Activated CD4-positive, alpha-beta T cell treated with anti-CD3 and anti-CD28 coated beads, Interleukin-2, amount 10 ng/mL, durations not matched to agents 7 days and 5 days (primary cell): ENCODE data around the gene EIF4G3. TPM values are rescaled to one million over a fixed set of nuclear protein-coding genes. Genes with fewer than 3 reads are reported as not detected.

Experiments
- CTCF ChIA-PET: fragments of 350-600 bp; sonication (Branson Sonifier 250); formaldehyde crosslinking; loops from one replicate; lab custom pipeline; 2021; ENCODE audit warnings: antibody characterized with exemption; lab: Charles Lee
- POLR2A ChIA-PET: fragments of 350-600 bp; sonication (Branson Sonifier 250); formaldehyde crosslinking; loops from one replicate; lab custom pipeline; 2021; ENCODE audit warnings: antibody characterized with exemption; lab: Charles Lee
- DNase-seq: peaks from one replicate; pipeline ENCODE4 v3.0.0-alpha.2; 2020
- H3K27ac Mint-ChIP-seq: one replicate; pipeline ENCODE4 v1.8.0; 2021; ENCODE audit warnings: mild to moderate bottlenecking, moderate library complexity, mixed read lengths
- H3K27me3 Mint-ChIP-seq: one replicate; pipeline ENCODE4 v1.8.0; 2021; ENCODE audit warnings: mixed read lengths
- H3K36me3 Mint-ChIP-seq: one replicate; pipeline ENCODE4 v1.8.0; 2021; ENCODE audit warnings: low read depth, mixed read lengths
- H3K4me1 Mint-ChIP-seq: one replicate; pipeline ENCODE4 v1.8.0; 2021; ENCODE audit warnings: mixed read lengths
- H3K4me3 Mint-ChIP-seq: one replicate; pipeline ENCODE4 v1.8.0; 2021; ENCODE audit warnings: mild to moderate bottlenecking, moderate library complexity, mixed read lengths
- H3K9me3 Mint-ChIP-seq: one replicate; pipeline ENCODE4 v1.8.0; 2021; ENCODE audit warnings: mixed read lengths
- total RNA-seq, 2 experiments: library from RNA; stranded (reverse); gene quantifications; one replicate each; pipeline ENCODE4 v1.2.3, GENCODE V29; 2021

The EIF4G3 gene
- total RNA-seq, 2 experiments from 2014 or later: 23.8 to 31.5 TPM

- no peaks in the 10 kb centered on the region for H3K4me1 Mint-ChIP-seq
- CTCF ChIA-PET: no interaction called here
- no peaks in the 10 kb centered on the region for H3K9me3 Mint-ChIP-seq
- H3K36me3 Mint-ChIP-seq: peaks cover 1% of the 10 kb centered on the region
- no peak overlapping the region for H3K27ac Mint-ChIP-seq
- POLR2A ChIA-PET: no interaction called here
- H3K4me3 Mint-ChIP-seq: no peak overlapping the region
- H3K27me3 Mint-ChIP-seq: no peaks in the 10 kb centered on the region
- DNase-seq: no peak
Observed at GRCh38 chr1:20899154-20899972, 277.3 kb downstream of the EIF4G3 start.

DNA sequence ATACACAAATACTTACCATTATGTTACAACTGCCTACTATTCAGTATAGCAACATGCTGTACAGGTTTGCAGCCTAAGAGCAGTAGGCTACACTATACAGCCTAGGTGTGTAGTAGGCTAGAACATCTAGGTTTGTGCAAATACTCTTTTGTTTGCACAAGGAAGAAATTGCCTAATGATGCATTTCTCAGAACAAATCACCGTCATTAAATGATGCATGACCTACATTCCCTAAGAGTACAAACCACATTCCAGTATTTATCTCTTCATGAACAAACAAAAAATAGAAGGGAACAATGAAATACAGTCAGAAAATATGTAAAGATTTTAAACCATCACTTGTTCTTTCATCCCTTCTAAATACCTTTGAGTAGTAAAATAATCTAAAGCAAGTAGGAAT lies 279.9 kb downstream of the EIF4G3 start:
- no peak overlapping the region for H3K27ac Mint-ChIP-seq
- no peak overlapping the region for H3K4me3 Mint-ChIP-seq
- peaks cover 4% of the 10 kb centered on the region for H3K36me3 Mint-ChIP-seq
- no peak for DNase-seq
- H3K9me3 Mint-ChIP-seq: no peaks in the 10 kb centered on the region
- ChIA-PET CTCF (no interaction called here), POLR2A (no interaction called here)
- no peaks in the 10 kb centered on the region for H3K27me3 Mint-ChIP-seq
- H3K4me1 Mint-ChIP-seq: no peaks in the 10 kb centered on the region

- ChIA-PET POLR2A (no interaction called here), CTCF (no interaction called here)
- peaks cover 3% of the 10 kb centered on the region for H3K36me3 Mint-ChIP-seq
- no peaks in the 10 kb centered on the region for H3K9me3 Mint-ChIP-seq
- no peaks in the 10 kb centered on the region for H3K4me1 Mint-ChIP-seq
- H3K4me3 Mint-ChIP-seq: no peak overlapping the region
- DNase-seq: no peak
- no peaks in the 10 kb centered on the region for H3K27me3 Mint-ChIP-seq
- no peak overlapping the region for H3K27ac Mint-ChIP-seq
Observed at GRCh38 chr1:20893931-20894330, 282.8 kb downstream of the EIF4G3 start.

DNA sequence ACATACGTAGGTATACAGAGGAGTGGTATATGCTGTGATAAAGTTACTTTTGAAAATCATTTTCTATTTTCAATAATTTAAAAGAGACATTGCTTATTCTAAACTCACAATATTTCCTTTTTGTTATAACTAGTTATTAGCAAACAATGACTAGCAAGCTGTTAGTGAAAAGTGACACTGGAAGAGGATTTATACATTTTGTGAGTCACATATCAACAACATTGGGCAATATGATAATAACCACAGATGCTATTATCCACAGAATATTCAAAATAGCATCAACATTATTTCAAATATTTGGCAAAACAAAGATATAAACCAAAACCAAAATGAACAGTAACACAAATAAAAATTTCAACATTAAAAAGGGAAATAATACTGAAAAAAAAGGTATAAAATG lies 285.6 kb downstream of the EIF4G3 start:
- ChIA-PET CTCF (no interaction called here), POLR2A (no interaction called here)
- Mint-ChIP-seq H3K9me3 (no peaks in the 10 kb centered on the region), H3K36me3 (peaks cover 3% of the 10 kb centered on the region), H3K27ac (no peak overlapping the region), H3K4me1 (no peaks in the 10 kb centered on the region), H3K27me3 (no peaks in the 10 kb centered on the region), H3K4me3 (no peak overlapping the region)
- DNase-seq: no peak

DNA sequence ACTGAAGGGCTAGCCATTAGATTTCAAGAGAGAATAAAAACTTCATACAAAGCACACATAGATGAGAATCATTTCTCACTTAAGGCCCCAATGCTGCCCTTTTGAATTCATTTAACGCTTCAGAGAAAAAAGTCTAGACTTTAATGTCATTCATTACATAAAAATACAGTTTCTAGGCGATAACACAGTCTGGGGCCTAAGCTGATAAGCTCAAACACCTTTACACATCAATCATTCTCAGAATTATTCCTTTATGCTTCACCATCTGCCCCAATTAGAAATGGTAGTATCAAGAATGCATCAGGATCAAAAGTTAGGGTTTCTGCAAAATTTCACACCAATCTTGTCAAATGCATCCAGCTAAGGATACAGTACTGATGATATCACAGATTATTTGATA lies 289.5 kb downstream of the EIF4G3 start:
- H3K4me3 Mint-ChIP-seq: no peak overlapping the region
- H3K36me3 Mint-ChIP-seq: peaks cover 3% of the 10 kb centered on the region
- no peaks in the 10 kb centered on the region for H3K4me1 Mint-ChIP-seq
- H3K9me3 Mint-ChIP-seq: no peaks in the 10 kb centered on the region
- no peaks in the 10 kb centered on the region for H3K27me3 Mint-ChIP-seq
- H3K27ac Mint-ChIP-seq: no peak overlapping the region
- CTCF ChIA-PET: no interaction called here
- no peak for DNase-seq
- POLR2A ChIA-PET: no interaction called here

DNA sequence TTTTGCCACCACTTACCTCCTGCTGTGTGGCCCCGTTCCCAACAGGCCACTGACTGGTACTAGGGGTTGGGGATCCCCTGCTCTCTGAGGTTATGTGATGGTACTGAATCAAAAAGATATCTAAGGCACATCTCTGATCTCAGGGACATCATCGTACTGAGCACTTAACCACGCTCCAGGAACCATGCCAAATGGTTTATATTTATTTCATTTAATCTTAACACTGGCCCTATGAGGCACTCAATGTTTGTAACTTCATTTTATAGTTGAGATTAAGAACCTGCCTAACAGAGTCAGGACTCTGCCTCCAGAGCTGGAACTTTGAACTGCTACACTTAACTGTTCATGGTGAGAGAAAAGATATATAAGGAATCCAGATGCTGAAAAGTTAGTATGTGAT lies 291.6 kb downstream of the EIF4G3 start:
- no peak overlapping the region for H3K4me3 Mint-ChIP-seq
- no peak for DNase-seq
- no peaks in the 10 kb centered on the region for H3K4me1 Mint-ChIP-seq
- no peak overlapping the region for H3K27ac Mint-ChIP-seq
- H3K36me3 Mint-ChIP-seq: peaks cover 3% of the 10 kb centered on the region
- ChIA-PET CTCF (no interaction called here), POLR2A (no interaction called here)
- H3K9me3 Mint-ChIP-seq: no peaks in the 10 kb centered on the region
- H3K27me3 Mint-ChIP-seq: no peaks in the 10 kb centered on the region

- ChIA-PET POLR2A (no interaction called here), CTCF (no interaction called here)
- no peak for DNase-seq
- no peak overlapping the region for H3K27ac Mint-ChIP-seq
- H3K9me3 Mint-ChIP-seq: no peaks in the 10 kb centered on the region
- H3K4me3 Mint-ChIP-seq: no peak overlapping the region
- H3K4me1 Mint-ChIP-seq: no peaks in the 10 kb centered on the region
- no peaks in the 10 kb centered on the region for H3K27me3 Mint-ChIP-seq
- H3K36me3 Mint-ChIP-seq: peaks cover 4% of the 10 kb centered on the region
Observed at GRCh38 chr1:20884513-20884912, 292.2 kb downstream of the EIF4G3 start.

GRCh38 chr1:20883766-20884165 lies 292.9 kb downstream of the EIF4G3 start:
- H3K9me3 Mint-ChIP-seq: no peaks in the 10 kb centered on the region
- H3K27me3 Mint-ChIP-seq: no peaks in the 10 kb centered on the region
- H3K4me3 Mint-ChIP-seq: no peak overlapping the region
- ChIA-PET CTCF (no interaction called here), POLR2A (no interaction called here)
- H3K27ac Mint-ChIP-seq: no peak overlapping the region
- no peak for DNase-seq
- H3K4me1 Mint-ChIP-seq: no peaks in the 10 kb centered on the region
- H3K36me3 Mint-ChIP-seq: peaks cover 4% of the 10 kb centered on the region

GRCh38 chr1:20882837-20883236 lies 293.9 kb downstream of the EIF4G3 start:
- CTCF ChIA-PET: no interaction called here
- no peaks in the 10 kb centered on the region for H3K27me3 Mint-ChIP-seq
- peaks cover 6% of the 10 kb centered on the region for H3K36me3 Mint-ChIP-seq
- POLR2A ChIA-PET: no interaction called here
- H3K4me3 Mint-ChIP-seq: no peak overlapping the region
- no peak overlapping the region for H3K27ac Mint-ChIP-seq
- no peak for DNase-seq
- H3K9me3 Mint-ChIP-seq: no peaks in the 10 kb centered on the region
- no peaks in the 10 kb centered on the region for H3K4me1 Mint-ChIP-seq

DNA sequence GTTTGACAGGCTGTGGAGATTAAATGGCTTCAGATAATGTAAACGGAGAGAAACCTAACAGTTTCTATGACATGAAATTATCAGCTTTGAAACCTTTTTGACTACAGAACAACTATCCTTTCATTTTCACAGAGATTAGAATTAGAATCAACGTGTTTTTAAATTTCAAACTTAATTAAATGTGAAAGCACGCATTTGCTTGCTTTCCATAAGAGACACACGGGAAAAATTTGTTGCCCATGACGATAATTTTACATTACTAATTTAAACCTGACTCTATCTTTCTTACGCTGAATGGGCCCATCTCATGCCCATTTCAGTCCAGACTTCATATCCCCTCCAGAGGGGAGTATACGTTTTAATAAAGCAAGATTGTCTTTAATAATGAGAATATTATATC lies 297.9 kb downstream of the EIF4G3 start:
- ChIA-PET CTCF (interaction anchor here (1.2 kb wide), 1 partner anchor 12 kb away, joined by 3 read pairs; no protein-coding TSS in a partner anchor), POLR2A (no interaction called here)
- no peaks in the 10 kb centered on the region for H3K27me3 Mint-ChIP-seq
- peaks cover 5% of the 10 kb centered on the region for H3K4me1 Mint-ChIP-seq
- no peaks in the 10 kb centered on the region for H3K9me3 Mint-ChIP-seq
- no peak overlapping the region for H3K27ac Mint-ChIP-seq
- no peak for DNase-seq
- no peak overlapping the region for H3K4me3 Mint-ChIP-seq
- peaks cover 9% of the 10 kb centered on the region for H3K36me3 Mint-ChIP-seq

- Mint-ChIP-seq H3K27ac (no peak overlapping the region), H3K27me3 (no peaks in the 10 kb centered on the region), H3K9me3 (no peaks in the 10 kb centered on the region), H3K4me1 (peaks cover 14% of the 10 kb centered on the region), H3K36me3 (peaks cover 10% of the 10 kb centered on the region), H3K4me3 (no peak overlapping the region)
- POLR2A ChIA-PET: no interaction called here
- CTCF ChIA-PET: no interaction called here
- no peak for DNase-seq
Observed at GRCh38 chr1:20875198-20875973, 301.3 kb downstream of the EIF4G3 start.

- CTCF ChIA-PET: no interaction called here
- H3K4me1 Mint-ChIP-seq: peaks cover 14% of the 10 kb centered on the region
Observed at GRCh38 chr1:20873311-20873710, 303.4 kb downstream of the EIF4G3 start.

DNA sequence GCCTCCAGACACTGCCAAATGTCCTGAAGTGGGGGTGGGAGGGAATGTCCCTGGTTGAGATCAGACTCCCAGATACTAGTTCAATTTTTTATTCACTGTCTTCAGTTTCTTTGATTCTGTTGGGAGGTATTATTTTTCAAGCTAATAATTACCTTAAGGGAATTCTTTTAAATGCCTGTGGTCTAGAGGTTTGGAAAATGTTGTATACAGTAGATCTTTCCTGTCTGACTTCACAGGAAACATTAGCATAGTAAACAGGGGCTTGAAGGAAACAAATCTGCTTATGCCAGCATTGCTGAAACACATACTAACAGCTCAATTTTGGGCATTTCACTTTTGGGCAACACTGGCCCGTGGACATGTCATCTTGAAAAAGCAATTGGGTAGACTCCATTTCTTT lies 305.3 kb downstream of the EIF4G3 start:
- ChIA-PET POLR2A (no interaction called here), CTCF (no interaction called here)
- no peak for DNase-seq
- Mint-ChIP-seq H3K27me3 (no peaks in the 10 kb centered on the region), H3K4me1 (peaks cover 14% of the 10 kb centered on the region), H3K4me3 (no peak overlapping the region), H3K9me3 (no peaks in the 10 kb centered on the region), H3K36me3 (peaks cover 4% of the 10 kb centered on the region), H3K27ac (no peak overlapping the region)

More at GRCh38 chr1:20873311-20873710, 303.4 kb downstream of the EIF4G3 start:
- POLR2A ChIA-PET: no interaction called here
- Mint-ChIP-seq H3K27ac (no peak overlapping the region), H3K9me3 (no peaks in the 10 kb centered on the region), H3K36me3 (peaks cover 9% of the 10 kb centered on the region), H3K4me3 (no peak overlapping the region), H3K27me3 (no peaks in the 10 kb centered on the region)
- DNase-seq: no peak
